Activated gamma-delta T cell treated with anti-CD3 and anti-CD28 coated beads, Interleukin-2, amount 50 U/mL, for 16 hours (primary cell): ENCODE results near the gene GNAS-AS1.

ENCODE experiments used
- DNase-seq: peaks from one replicate; pipeline ENCODE4 v3.0.0-alpha.2; 2020; ENCODE audit warnings: low read depth

GNAS-AS1 gene

GRCh38 chr20:58778760-58779159 is 71.9 kb downstream of the GNAS-AS1 start:
- DNase-seq: no peak

- no peak for DNase-seq
These were observed 73.0 kb downstream of the GNAS-AS1 start for GRCh38 chr20:58777657-58778056.

- no peak for DNase-seq
These were observed 74.6 kb downstream of the GNAS-AS1 start for GRCh38 chr20:58776109-58776508.

- DNase-seq: no peak
These were observed 75.3 kb downstream of the GNAS-AS1 start for GRCh38 chr20:58775371-58775770.

- DNase-seq: no peak
These were observed 75.9 kb downstream of the GNAS-AS1 start for GRCh38 chr20:58774667-58775263.

- no peak for DNase-seq
These were observed 76.5 kb downstream of the GNAS-AS1 start for GRCh38 chr20:58774214-58774613.

GRCh38 chr20:58772786-58773185 is 77.9 kb downstream of the GNAS-AS1 start:
- no peak for DNase-seq
